GM19328 (cell line): ENCODE measurements around the gene CHSY1.

Experiments
- ATAC-seq: cut with Tn5 transposase; IDR thresholded peaks from one replicate; pipeline ENCODE4 v1.9.1; 2021; ENCODE audit warnings: mild to moderate bottlenecking, moderate library complexity; ENCODE audit not compliant: unreplicated experiment

CHSY1 gene

DNA sequence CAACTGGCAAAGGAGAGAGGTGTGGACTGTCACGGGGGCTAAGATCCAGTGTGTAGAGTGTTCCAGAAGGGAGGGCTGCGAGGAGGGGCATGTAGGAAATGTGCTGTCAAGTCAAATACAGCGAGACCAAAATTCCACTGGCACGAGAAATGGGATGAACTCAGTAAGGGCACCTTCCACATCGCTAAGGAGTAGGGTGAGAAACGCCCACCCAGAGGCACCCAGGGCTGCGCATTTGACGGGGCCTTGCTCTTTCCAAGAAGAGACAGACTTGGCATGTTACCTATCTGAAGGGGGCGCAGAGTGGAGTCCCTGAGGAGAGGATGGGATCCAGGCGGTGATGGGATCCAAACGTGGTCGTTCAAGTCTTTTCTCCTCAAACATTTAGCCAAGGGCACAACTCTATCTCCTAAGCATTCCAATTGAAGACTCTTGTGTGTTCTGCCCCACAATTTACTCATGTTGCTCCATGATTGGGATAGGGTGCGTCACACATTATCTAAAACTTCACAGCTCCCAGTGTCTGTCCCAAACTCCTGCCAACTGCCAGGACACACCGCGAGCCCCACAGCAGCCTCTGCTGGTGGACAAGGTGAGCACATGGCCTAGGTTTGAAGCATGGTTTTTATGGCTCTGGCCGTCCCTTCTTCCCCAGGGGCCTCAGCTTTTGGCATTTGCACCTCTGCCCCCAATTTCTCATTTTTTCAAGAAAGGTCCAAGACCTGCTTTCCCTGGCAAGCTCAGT lies 17.8 kb upstream of the CHSY1 start:
- no peak for ATAC-seq

DNA sequence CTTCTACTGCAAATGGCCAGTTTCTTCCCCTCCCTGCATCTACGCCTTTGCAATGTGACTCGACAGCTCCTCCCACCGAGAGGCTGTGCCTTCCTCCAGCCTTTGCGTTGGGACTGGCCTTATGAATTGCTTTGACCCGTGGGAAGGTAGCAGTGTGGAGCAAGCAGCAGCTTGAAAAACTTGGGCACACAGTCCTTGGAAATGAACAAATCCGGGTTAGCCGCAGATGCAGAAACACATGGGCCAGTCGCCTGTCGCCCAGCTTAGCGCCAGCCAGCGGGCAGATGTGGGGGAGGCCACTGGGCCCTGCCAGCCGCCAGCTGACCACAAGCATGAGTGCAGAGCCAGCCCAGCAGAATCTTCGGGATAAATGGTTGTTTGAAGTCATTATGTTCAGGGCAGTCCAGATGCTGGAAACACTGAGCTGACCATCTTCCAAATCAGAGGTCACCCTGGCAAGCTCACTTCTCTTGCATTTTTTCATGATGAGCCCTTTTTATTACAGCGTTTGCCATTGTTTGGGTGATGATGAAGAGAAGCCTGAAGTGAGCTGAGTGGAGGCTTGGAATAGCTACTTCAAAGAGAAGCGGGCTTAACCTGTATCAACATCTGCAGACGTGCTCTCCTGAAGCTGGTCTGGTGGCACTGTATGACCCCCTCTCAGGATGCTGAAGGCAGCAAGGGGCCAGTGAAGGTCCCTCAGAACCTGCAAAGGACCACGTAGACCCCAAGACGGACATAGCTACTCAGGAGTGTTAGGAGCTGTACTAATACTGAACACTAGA lies 15.7 kb upstream of the CHSY1 start:
- no peak for ATAC-seq

DNA sequence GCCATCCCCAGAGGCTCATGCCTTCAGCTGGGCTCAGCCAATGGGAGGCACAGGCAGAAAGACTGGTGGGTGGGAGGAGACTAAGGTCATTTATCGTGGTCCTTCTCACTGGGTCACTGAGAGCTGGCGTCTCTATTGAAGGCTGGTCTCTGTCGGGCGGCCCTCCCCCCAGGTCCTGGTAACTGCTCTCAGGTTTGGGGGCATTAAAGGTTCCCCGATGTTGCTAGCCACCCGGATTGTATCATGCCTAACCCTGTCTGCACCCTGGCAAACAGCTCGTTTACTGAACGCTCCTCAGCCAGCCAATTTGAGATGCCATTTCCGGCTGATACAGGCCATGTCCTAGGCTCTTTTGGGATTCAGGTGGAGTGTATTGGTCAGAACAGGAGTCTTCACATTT lies 14.9 kb upstream of the CHSY1 start:
- no peak for ATAC-seq

DNA sequence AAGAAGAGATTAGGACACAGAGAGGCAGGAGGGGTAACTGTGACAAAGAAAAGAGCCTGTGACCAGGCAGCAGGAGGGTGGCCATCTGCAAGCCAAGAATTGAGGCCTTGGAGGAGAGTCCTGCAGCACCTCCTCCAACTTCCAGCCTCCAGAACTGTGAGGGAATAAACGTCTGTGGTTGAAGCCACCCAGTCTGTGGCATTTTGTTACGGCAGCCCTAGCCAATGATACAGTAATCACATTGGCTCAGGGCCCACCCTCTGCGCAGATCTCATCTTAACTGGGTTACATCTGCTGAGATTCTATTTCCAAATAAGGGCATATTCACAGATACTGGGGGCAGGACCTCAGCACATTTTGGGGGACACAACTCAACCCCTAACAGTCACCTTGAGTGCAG lies 14.2 kb upstream of the CHSY1 start:
- ATAC-seq, result no peak

DNA sequence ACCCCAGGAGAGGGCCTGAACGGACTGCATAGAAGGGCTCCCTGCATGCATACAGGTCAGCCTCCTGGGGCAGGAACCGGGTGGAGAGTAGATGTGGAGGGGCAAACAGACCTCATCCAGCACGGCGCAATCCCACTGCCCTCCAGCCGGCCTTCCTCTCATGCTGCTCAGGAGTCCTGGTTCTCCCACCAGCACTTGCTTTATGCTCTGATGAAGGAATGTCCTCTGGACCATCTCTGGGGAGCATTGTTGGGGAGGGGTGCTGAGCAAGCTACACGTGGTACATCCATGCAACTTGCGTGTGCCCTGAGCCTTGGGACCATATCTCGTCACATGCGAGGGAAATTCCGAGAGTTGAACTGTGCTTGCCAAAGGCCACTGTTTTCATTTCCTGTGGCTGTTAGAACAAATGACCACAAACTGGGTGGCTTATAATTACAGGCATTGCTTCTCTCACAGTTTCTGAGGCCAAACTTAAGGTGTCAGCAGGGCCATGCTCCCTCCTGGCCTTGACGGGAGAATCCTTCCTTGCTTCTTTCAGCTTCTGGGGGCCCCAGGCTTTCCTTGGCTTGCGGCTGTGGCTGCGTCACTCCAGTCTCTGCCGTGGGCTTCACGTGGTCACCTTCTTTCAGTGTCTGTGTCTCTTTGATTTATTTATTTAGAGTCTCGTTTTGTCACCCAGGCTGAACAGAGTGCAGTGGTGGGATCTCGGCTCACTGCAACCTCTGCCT lies 13.2 kb upstream of the CHSY1 start:
- no peak for ATAC-seq

DNA sequence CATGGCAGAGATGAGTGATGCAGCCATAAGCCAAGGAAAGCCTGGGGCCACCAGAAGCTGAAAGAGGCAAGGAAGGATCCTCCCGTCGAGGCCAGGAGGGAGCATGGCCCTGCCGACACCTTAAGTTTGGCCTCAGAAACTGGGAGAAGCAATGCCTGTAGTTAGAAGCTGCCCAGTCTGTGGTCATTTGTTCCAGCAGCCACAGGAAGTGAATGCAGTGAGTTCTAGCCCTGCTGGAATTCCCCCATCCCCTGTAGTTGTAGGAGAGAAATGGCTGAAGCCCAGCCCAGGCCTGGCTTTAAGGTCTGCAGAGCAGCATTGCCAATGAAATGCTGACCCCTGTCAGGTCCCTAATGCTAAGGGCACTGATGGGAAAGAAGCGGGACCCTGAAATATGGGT lies 12.2 kb upstream of the CHSY1 start:
- ATAC-seq, result no peak

DNA sequence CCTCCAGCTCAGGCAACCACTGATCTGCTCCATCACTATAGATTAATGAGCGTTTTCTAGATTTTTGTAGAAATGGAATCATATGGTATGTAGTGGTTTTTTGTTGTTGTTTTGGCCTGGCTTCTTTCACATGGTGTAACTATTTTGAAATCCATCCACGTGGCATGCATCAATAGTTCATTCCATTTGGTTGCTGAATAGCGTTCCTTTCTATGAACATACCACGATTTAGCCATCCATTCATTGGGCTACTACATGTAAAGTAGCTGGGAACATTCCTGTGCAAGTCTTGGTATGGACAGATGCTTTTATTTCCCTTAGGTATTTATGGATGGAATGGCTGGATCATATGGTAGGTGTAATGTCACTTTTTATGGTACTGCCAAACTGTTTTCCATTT lies 10.7 kb upstream of the CHSY1 start:
- no peak for ATAC-seq

DNA sequence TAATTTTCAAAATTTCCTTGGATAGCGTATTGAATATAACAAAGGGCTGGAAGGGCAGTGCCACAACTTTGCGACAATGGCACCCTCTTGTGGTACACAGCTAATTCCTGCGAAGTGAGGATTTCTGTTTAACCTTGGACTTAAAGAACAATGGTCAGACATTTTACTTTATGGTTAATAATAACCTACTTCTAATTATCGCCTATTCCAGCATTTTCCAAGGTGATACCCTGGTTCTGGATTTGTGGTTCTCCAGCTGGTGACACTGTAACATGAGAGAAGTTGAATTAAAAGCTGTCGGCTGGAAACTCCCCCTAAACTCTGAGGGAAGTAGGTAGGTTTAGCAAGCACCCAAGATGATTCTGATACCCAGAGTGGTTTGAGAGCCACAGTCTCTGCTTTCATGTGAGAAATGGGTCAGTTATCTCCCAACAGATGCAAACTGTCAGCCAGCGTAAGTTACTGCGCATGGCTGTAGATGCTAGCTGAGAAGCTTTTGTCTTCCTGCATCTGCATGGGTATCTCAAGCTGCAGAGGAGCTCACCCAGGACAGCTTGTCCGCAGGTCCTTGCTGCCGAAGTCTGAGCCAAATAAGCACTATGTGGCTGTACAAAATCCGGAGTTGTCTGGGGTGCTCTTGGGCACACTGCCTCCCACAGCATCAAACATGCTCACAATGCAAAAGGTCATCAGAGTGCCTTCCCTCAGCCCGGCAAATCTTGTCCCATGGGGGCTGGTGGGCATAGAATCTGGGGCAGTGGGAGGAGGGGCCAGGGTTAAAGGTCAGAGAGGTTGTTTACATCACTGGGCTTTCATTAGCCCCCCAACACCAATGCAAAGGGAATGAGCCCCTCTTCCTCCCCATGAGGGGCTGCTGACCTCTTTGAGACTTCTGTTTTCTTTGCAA lies 6.6 kb upstream of the CHSY1 start:
- no peak for ATAC-seq

DNA sequence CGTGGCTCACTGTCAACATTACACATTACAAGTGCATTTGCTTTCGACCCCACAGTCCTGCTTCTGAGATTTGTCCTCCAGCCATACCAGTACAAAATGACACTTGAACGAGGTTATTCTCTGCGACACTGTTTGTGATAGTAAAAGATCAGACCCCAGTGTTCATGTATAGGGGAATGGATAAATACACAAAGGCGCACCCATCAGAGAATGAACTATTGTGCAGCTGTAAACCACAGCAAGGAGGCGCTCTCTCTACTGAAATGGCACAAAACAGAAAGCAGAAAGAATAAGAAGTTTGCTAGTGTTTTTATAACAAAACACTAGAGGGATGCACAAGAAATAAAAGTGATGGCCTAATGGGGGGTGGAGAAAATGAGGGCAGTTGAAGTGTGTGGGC lies 4.9 kb upstream of the CHSY1 start:
- ATAC-seq, result no peak

DNA sequence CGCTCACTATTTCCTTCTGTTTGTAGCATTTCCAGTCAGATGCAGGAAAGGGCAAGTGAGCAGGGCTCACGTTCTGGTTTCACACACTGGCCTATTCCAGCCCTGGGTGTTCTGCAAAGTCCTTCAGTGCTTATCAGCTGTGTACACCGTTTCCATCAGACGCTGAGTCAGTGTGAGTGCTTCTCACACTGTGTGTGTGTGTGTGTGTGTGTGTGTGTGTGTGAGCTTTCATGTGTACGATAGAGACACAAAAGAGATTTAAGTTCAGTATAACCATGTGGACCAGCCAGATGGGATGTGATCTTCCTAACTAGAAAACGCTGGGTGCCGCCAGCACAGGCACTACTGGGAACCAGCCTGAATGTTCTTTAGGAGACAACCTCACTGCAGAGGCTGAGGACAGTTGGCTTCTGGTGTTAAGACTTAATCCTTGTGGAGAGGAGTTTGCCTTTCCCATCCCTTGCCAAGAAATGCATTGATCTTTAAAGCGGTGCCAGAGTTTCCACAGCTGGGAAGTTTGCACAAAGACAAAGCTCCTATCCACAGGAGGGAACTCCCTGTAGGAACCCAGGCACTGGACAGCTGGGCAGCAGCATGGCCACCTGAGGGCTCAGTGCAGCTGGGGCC lies 3.9 kb upstream of the CHSY1 start:
- no peak for ATAC-seq

DNA sequence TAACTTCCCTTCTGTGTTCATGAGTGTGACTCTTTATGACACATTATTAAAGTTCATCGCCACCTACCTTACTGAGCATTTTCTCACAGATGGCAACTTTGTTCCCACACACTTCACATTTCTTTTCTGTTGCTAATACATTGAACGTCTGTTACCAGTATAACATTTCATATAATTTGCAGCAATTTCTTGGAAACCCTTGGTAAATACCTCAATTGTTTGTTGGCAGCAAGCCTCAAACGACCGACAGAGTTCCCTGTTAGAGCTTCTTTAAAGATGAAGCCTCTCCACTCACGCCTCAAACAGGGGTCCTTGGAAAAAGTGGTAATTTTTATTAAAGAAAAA lies 3.2 kb upstream of the CHSY1 start:
- no peak for ATAC-seq

DNA sequence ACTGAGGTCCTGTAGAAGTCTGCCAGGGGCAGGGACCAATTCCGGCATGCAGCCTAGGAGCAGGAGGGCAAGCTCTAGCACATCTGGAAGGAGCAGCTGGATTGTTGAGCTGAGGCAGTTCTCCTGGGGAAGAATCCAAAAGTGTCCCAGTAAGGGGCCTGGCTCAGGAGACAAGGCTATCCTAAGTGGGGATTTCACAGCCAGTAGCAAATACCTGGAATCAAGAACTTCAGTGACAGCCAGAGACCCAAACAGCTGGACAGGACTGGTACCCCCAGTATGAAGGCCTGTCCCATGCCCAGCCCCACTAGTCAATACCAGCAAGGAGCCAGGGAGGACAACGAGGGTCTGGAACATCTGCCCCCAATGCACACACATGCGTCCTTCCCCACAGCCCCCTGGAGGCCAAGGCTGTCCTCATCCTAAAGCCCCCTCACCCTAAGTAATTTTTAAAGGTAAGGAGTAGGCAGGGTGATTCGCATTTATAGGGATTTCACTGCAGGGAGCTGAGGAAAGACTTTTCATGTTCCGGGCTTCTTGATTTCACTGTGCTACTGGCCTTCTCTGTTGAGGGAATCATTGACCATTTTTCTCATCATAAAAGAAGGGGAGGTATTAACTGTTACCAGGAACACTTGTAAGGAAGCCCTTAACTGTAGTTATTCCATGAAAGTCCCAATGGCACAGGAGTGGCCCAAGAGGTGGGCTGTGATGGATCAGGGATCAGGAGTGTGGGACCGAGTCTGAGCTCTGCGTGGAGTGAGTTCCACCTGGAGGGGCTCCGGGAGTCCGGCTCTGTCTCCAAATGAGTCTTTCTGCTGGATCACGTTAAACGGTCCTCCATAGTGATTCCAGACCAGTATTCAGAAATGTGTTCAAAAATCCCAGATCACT lies 2.6 kb upstream of the CHSY1 start:
- no peak for ATAC-seq

DNA sequence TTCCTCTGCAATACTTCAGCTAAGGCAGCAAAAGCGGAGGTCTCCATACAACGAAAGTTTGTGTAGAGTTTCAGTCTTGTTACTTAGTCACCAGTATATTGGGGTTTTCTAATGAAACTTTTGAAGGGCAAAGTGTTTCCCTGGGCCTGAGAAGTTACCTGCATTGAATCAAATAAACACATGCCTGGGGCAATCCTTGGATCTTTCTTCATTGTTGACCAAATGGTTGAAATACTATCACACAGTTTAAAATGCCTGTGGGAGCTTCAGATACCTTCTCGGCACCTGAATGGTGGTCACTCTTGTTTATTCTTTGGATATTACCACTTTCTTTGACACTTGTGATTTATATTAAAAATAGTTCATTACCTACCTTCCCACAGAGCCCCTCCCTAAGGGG lies 988 bp upstream of the CHSY1 start:
- no peak for ATAC-seq

DNA sequence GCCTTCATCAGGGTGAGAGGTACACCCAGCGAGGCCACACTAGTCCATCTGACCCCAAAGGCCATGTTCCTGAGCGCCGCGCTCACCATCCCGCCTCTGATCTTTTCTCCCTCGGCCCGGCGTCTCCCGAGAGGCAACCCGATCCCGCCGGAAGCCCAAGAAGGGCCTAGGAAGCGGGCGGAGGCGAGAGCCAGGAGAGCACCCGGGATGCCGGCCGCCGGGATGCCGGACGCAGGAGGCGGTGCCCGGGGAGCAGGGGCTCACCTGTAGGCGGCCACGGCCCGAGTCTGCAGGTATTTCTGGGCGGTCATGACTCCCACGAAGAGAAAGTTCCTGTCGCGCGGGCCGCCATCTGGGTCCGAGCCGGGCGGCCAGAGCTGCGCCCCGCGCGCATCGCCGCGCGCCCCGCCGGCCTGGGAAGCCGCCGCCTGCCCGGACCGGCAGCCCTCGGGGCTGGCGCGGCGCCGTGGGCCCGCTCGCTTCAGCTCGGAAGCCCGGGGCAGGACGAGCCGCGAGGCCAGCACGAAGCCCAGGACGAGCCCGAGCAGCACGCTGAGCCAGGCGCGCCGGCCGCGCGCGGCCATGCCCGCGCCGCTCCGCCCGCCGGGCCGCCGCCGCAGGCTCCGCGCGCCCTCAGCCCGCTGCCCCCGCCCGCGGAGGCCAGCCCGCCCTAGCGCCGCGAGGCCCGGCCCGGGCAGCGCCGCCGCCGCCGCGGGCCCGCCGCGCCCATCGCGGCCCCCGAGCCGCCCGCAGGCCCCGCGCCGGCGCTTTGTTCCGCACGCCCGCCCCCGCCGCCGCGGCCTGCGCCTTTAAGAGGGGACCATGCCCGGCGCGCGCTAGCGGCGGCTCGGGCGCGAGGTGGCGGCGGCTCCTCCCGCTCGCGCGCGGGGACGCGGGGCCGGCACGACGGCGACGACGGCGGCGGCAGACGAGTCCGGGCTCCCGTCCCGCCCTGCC lies 697 bp downstream of the CHSY1 start:
- ATAC-seq, result peak; percentile 26

DNA sequence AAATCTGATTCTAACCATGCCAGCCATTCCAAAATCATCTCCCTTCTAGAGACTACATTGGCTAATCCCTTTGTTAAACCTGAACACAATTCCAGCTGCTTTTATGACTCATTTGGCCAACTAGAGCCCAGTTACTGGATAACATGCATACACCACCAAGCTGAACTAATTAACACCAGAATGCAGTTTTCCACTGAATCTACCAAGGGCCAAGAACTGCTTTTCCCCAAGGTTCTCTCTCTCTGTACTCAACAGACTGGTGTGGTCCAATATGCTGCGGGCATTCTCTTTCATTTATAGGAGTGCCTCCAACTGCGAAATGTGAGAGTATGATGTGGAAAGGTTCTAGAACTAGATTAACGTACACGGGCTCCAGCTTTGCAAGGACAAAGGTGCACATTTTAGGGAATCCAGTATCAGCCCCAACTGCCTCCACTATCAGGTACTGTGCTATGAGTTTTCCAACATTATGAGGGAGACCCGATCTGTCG lies 1.5 kb downstream of the CHSY1 start:
- no peak for ATAC-seq

DNA sequence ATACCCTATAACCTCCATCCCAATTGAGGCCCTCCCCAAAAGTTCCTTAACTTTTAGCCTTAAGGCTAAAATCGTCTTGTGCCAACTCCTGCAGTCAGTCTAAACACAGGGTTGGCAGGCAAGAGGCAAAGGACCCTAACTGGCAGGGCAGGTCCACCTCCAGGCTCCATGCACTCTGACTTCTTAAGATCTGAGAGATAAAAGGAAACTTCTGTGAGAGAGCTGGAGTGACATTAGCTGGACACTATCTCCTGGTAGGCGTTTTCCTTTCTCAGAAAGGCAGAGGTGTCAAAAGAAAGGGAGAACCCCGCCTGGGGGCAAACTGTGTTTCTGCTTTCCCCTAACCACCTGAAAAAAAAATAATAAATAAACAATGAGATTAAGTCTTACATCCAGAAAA lies 3.6 kb downstream of the CHSY1 start:
- ATAC-seq, result no peak

DNA sequence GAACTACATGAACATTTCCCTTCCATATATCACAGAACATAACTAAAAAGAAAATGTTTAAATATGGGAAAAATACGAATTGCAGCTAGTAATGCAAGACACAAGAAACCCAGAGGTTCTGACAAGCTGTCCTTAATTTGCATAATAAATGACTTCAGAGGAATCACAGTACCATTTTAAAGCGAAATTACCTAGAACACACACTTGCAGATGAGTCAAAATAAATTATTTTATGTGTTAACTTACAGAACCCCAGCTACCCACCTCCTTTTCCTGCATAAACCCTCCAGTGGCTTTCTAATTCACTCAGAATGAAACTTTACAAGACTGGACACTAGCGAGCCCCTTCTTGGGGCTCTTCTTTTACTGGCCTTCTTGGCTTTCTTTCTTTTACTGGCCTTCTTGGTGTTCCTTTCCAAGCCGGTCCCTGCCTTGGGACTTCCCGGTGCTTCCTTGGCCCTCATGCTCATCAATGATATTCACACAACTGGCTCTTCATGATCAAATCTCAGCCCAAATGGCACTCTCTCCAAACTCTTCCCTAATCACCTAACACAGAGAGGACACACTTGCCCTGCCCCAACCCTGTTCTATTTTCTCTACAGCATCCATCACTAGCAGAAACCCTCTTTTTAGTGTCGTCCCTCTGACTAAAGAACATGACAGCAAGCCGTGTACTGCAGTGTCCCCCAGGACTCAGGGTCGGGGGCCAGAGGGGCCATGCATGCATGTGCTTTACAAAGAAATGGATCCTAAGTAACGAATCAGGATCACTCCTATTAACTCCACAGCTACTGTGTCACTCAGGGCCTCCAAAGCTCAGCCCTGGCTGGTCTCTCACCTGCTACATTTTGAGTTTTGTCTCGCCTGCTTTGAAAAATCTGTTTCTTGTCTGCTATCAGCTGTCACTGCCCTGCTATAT lies 4.8 kb downstream of the CHSY1 start:
- ATAC-seq, result no peak
